Heart left ventricle (tissue), 13 donors: ENCODE results near the gene SGK1.

Source experiments
- CTCF ChIP-seq, 12 donors: fragments of 200-600 bp; sonication (generic) in 4 of 12; IDR thresholded peaks; one replicate each; pipeline versions ENCODE4 v1.5.0 to v1.8.0; 2018 to 2022; ENCODE audit warnings: antibody characterized with exemption in 12 of 12, mild to moderate bottlenecking in 5 of 12
- POLR2A ChIP-seq, 2 donors: fragments of 450-650 bp; IDR thresholded peaks; one replicate each; pipeline ENCODE4 v1.6.1; 2017; ENCODE audit warnings: antibody characterized with exemption in 2 of 2, mild to moderate bottlenecking in 2 of 2, moderate library complexity in 2 of 2
- donor health status: ischemic (EF 13 %, LVEDD 7.1; RV severe dilation, severe dysfunction).
- donor health status: DM: no; HTN: yes; CAD: no.
- donor health status: DM: no; HTN: no; CAD: no.
- donor health status: ischemic (EF 25% LVEDD 6.9; RV normal size, moderate dysfunction).
- donor health status: ischemic (EF 25% LVEDD 5.7; RV mildly dilated, moderate dysfunction).
- donor health status: ischemic (EF 35%, LVEDD 5.7; RV mildly dilated, moderate dysfunction).
- donor health status: nonischemic (EF 11% LVEDD 7.7; RV severe dilation, severe dysfunction).
- donor health status: DM: yes; HTN: yes; CAD: no.
- donor health status: PGD.
- donor health status: ischemic (EF 29% LVEDD 5.4; RV normal size, mild dysfunction).
- donor health status: nonischemic (EF 23%, LVEDD 6.1; RV moderate dilation, normal function).

DNA sequence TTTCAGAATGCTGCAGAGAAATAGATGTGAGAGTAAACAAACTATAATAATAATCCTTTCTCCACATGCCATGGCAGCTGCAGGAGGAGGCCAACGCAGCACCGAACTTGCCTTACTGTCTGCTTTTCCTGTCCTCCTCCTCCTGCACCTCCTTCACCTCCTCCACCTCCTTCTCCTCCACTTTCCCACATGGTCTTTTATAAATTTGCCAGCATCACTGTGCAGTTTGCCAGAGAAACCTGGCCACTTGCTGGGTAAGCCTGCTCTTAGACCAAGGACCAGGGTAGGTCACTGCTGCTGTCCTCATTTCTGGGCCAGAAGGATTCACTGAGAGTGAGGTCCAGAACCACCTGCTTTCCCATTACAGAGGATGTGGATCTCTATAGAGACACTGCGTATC is 8.7 kb downstream of the SGK1 start:
- TF ChIP-seq CTCF (IDR thresholded peaks at IDR 0.05) (no peak), POLR2A (IDR thresholded peaks at IDR 0.05) (no peak)
